HG02759 (cell line): Measurements from ENCODE around the gene AKAIN1.

Experiments used
- ATAC-seq: cut with Tn5 transposase; IDR thresholded peaks from one replicate; pipeline ENCODE4 v1.9.1; 2021; ENCODE audit warnings: mild to moderate bottlenecking, moderate library complexity; ENCODE audit not compliant: unreplicated experiment

The AKAIN1 gene

DNA sequence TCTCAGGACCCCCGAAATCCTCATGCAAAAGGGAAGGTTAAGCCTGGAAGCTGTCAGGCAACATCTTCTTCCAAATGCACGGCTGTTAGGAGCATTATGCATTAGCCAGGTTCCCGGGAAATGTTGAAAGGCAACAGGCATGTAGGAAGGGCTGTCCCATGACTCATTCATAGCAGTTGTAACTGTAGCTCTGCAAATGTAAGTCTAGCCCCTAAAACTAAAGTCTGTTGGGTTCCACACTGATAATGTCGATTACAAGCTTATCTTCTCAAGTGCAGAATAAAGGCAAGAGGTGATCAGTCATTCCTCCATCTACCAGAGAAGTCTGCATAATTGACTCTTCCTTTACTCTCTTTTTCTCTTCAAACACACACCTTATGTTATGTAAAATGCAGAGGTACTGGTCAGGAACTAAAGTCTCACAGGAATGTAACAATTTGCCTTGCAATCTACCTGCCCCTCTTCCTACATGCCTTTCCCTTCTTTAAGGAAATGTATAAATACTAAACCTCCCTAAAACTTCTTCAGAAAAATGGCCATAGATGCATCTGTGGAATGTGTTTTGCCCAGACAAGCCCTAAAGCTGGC, 99.8 kb downstream of the AKAIN1 start:
- no peak for ATAC-seq

- no peak for ATAC-seq
These were observed 101.8 kb downstream of the AKAIN1 start for GRCh38 chr18:5095239-5095638.

- no peak for ATAC-seq
These were observed 103.2 kb downstream of the AKAIN1 start for GRCh38 chr18:5093902-5094301.
